Stimulated activated CD4-positive, alpha-beta T cell treated with anti-CD3 and anti-CD28 coated beads, Interleukin-1b, Interleukin-23, amount 100 ng/mL, for 48 hours (primary cell): ENCODE data around the gene DHRSX.
"Not testable (repeated sequence)": the region's sequence is repeated elsewhere in the genome, so short reads cannot be mapped to it uniquely, and the experiment has no call there.

ENCODE experiments used
- DNase-seq: peaks from one replicate; pipeline ENCODE4 v3.0.0-alpha.2; 2020

Gene DHRSX

GRCh38 chrX:2474280-2474962, 26.4 kb downstream of the DHRSX start:
- DNase-seq, result no peak

GRCh38 chrX:2473064-2473463, 27.7 kb downstream of the DHRSX start:
- not testable (repeated sequence) for DNase-seq

GRCh38 chrX:2471641-2472040, 29.1 kb downstream of the DHRSX start:
- DNase-seq, result no peak

GRCh38 chrX:2471126-2471525, 29.6 kb downstream of the DHRSX start:
- not testable (repeated sequence) for DNase-seq

- not testable (repeated sequence) for DNase-seq
These were observed 30.9 kb downstream of the DHRSX start for GRCh38 chrX:2469852-2470251.

GRCh38 chrX:2469196-2469685, 31.5 kb downstream of the DHRSX start:
- no peak for DNase-seq

GRCh38 chrX:2468261-2469195, 32.2 kb downstream of the DHRSX start:
- no peak for DNase-seq

GRCh38 chrX:2466876-2467656, 33.7 kb downstream of the DHRSX start:
- no peak for DNase-seq

- no peak for DNase-seq
These were observed 36.1 kb downstream of the DHRSX start for GRCh38 chrX:2464677-2465166.

GRCh38 chrX:2463973-2464676, 36.7 kb downstream of the DHRSX start:
- DNase-seq, result no peak

GRCh38 chrX:2463481-2463880, 37.3 kb downstream of the DHRSX start:
- DNase-seq, result not testable (repeated sequence)

GRCh38 chrX:2462780-2463179, 38.0 kb downstream of the DHRSX start:
- no peak for DNase-seq

- DNase-seq, result no peak
These were observed 38.7 kb downstream of the DHRSX start for GRCh38 chrX:2462074-2462473.

- no peak for DNase-seq
These were observed 39.1 kb downstream of the DHRSX start for GRCh38 chrX:2461711-2462016.

GRCh38 chrX:2460821-2461710, 39.7 kb downstream of the DHRSX start:
- DNase-seq, result not testable (repeated sequence)

GRCh38 chrX:2460048-2460447, 40.7 kb downstream of the DHRSX start:
- not testable (repeated sequence) for DNase-seq

- DNase-seq, result no peak
These were observed 42.5 kb downstream of the DHRSX start for GRCh38 chrX:2458309-2458708.

GRCh38 chrX:2457289-2458133, 43.3 kb downstream of the DHRSX start:
- DNase-seq, result no peak

GRCh38 chrX:2456091-2456490, 44.7 kb downstream of the DHRSX start:
- DNase-seq, result not testable (repeated sequence)

GRCh38 chrX:2454620-2455019, 46.2 kb downstream of the DHRSX start:
- DNase-seq, result not testable (repeated sequence)
